RCC 7860 (cell line): Measurements from ENCODE around the gene VPS13C.
"Not testable (repeated sequence)": the region's sequence is repeated elsewhere in the genome, so short reads cannot be mapped to it uniquely, and the experiment has no call there.

Source experiments
- DNase-seq: peaks from one replicate; pipeline ENCODE4 v3.0.0-alpha.2; 2015; ENCODE audit warnings: low spot score
- FAIRE-seq: peaks from 2 replicates; lab custom pipeline; 2012; peaks lifted over from hg19 to GRCh38; lab: Jason Lieb, UNC

Gene VPS13C

DNA sequence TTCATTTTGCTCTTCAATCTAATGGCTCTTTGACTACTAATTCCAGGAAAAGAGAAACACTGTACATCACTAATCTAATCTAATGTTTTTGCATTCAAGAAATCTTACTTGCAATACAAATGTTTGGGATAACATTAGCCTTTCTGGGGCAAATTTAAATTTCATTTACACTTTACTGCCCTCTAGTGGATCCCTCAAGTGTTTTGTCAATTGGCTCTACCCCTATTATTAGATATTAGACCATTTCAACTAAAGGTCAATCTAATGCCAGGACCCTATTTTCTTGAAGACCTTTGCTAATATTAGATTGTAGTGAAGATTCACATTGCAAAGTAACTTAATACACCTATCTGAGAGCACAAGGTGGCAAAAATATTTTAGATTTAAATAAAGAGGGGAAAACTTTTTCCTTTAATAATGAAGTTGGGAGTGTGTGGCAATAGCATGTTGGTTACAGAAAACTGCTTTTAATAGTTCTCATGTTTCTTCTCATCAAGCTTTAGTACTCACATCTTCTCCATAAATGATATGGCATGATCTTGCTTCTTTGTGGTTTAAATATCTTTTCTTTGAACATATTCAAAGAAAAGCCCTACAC, 11.6 kb upstream of the VPS13C start:
- DNase-seq = no peak
- peak; percentile 80 for FAIRE-seq

DNA sequence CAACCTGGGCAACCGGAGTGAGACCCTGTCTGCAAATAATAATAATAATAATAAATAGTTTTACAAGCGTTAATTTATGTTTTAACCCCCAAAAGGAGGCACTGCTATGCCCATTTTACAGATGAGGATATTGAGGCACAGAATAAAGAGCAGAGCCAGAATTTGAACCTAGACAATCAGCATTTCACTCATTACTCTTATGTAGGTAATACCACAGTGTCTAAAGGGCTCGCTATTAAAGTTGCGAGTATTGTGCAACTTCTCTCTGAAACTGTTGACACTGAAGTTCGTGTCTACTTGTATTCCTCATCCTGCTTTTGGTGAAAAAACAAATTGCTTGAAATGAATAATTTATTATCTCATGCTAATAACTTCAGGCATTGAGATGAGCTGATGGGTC, 9.3 kb upstream of the VPS13C start:
- DNase-seq (no peak), FAIRE-seq (no peak)

DNA sequence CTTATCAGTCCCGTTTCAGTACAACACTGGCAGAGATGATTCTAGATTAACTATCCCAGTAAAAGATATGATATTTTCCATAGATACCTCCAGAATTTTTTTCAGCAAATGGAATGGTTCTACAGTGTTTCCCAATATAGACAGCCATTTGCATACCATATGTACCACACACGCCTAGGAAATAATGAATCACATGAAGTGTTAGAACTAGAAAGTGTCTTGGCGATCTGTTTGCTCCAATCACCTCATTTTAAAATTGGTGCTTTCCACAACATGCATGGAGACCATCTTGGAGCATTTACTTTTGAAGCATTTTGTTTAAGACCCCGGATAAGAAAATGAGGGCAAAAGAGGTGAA, 8.5 kb upstream of the VPS13C start:
- FAIRE-seq (no peak), DNase-seq (no peak)

DNA sequence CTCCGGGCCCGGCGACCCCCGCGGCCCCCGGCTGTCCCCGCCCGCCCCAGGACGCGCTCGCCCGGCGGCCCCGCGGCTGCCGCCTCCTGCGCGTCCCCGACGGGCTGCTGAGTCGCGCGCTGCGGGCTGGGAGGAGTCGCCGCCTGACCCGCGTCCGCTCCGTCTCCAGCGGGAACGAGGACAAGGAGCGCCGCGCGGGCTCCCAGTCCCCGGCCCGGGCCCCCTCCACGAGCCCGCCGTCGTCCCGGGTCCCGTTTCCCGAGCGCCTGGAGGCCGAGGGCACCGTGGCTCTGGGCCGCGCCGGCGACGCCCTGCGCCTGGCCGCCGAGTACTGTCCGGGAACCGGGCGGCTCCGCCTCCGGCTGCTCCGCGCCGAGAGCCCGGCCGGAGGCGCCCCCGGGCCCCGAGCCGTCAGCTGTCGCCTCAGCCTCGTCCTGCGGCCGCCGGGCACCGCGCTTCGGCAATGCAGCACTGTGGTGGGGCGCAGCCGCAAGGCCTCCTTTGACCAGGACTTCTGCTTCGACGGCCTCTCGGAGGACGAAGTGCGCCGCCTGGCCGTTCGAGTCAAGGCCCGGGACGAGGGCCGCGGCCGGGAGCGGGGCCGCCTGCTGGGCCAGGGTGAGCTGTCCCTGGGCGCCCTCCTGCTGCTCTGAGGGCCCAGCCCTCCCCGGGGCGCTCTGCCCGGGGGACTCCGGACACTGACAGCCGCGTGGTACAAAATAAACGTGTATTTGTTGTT, 8.0 kb upstream of the VPS13C start:
- no peak for FAIRE-seq
- DNase-seq = no peak

DNA sequence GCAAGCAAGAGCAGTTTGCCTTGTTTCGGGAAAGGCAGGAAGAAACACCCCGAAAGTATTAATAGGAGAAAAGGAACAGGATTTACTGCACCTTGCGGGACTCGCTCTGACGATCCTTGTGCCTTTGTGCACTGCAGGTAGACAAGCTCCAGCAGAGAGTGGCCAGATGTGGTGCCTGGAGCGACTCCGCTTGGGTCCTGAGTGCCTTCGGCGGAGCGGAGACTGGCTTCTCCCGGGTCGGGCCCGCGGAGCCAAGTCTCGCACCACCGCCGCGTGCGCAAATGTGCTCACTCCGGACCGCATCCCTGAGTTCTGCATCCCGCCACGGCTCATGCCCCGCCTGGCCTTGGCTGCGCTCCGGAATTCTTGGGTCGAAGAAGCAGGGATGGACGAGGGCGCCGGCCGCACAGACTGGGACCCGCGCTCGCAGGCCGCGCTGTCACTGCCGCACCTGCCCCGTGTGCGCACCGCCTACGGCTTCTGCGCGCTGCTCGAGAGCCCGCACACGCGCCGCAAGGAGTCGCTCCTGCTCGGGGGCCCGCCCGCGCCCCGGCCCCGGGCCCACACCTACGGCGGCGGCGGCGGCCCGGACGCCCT, 7.3 kb upstream of the VPS13C start:
- no peak for DNase-seq
- no peak for FAIRE-seq

DNA sequence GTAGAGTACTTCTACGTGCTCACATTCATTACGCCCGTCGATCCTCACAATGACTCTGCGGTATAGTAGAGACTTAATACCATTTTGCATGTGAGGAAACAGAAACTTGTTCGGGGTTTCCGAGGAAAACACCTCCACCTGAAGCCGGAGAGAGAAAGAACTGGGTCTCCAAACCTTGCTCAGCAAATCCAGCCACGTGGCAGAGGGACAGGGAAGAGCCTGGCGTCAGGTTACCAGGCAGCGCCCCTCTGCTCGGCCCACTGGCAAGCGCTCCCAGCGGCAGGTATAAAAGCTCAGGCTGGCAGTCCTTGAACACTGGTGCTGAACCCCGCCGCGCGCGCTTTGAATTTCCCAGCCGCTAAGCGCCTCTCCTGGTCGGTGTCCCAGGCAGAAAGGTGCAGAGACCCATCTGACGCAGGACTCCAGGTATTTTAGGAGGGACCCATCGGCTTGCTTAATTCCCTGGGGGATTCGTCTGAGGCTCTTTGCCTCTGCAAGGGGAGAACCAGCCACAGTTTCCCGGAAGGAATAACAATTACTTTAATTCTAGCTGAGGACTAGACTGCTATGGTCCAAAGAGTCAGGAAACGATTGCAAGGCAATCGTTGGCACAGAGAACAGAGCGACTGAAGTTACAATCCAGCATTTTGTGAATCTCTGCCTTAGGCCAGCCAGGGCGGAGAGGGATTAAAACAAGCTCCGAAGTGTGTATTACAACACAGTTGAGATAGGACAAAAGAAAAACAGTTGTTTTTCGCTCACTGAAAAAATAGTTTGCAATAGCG, 6.6 kb upstream of the VPS13C start, which contains the start of gene C2CD4A:
Gene C2CD4A (plus strand): TSS at position 315 of the 785 bp plus-strand sequence. CDS start 637 bp downstream, outside the sequence.
- DNase-seq (no peak), FAIRE-seq (no peak)

DNA sequence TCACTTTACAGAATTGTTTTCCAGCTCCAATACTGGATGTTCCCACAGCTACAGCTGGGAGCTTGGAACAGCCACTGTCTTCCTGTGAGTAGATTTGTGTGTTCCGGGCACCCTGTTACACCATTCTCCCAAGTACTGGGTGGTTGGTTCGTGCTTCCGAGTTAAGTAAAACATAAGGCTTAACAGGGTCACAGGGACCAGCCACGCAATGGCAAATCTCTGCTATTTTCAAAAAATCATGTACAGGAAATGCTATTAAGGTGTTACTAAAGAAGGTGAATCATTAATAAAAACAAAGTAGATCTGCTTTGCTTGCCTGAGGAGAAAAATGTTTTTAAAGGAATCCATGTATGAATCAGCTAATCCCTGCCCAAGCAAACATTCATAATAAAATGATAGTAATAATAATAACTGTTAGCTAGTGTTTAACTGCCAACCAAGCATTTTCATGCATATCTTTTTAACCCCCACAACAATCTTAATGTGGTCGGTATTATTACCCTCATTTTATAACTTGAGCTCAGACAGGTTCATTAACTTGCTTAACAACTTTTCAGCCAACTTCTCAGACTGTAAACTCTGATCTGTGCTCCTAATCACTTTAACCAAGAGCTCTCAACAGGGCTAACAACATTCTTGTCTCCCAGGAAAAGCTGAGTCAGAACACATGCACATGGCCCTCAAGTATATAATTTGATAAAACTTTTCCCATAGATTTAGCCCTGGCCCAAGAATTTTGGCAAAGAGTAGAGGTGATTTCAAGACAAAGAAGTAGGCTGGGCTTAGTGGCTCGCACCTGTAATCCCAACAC, 3.8 kb upstream of the VPS13C start:
- no peak for DNase-seq
- no peak for FAIRE-seq

DNA sequence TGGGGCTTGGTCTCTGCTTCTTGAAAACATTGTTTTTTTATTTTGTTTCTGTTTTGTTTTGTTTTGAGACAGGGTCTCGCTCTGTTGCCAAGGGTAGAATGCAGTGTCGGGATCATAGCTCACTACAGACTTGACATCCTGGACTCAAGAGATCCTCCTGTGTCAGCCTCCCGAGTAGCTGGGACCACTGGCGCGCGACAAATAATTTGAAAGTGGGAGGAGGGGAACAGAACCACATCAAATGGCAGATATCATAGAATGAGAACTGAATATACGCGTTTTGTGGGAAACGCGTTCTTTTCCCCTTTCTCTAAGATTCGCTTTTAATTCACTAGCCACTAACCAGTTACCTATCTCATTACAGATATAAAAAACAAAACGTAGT, 641 bp upstream of the VPS13C start:
- DNase-seq (no peak), FAIRE-seq (no peak)

DNA sequence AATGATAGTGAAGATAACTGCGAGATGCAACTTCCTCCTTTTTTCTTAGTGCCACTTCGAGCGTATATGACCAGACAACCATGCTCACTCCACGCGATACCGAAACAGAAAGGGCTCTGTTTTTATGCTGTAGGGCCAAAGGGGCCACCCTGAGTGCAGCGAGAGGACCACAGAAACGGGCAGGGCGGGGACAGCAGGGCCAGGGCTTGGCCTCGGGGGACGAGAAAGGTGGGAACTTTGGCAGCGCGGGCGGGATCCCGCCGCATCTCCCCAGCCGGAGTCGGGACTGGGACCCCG, 483 bp downstream of the VPS13C start:
- no peak for FAIRE-seq
- peak; percentile 49 for DNase-seq

DNA sequence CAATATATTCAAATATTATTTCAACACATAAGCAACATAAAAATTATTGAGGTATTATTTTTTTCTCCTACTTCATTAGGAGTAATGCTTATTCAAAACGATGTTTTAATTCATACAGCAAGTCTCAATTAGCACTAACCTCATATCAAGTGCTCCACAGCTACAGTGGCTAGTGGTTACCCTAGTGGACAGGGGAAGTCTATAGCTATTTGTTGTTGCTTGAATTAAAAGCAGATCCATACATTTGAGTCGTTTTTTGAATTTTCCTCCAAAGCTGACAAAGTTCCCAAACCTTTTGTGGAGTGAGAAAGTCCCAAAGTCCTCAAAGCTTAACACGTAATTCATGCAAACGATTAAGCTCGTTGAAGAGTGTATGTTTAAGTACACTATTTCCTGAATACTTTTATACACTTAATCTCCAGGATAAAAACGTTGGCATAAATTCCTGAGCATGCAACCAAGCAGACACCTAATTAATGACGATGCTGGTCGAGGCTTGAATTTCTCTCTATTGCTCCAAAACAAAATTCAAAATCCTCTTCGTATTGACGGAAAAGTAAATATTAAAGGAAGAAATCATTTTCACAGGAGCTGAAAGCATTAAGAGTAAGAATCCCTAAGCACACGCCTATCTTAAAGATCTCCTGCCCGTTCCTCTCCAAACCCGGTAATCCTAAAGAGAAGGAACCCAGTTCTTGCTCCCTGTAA, 985 bp downstream of the VPS13C start:
- no peak for FAIRE-seq
- DNase-seq = no peak

DNA sequence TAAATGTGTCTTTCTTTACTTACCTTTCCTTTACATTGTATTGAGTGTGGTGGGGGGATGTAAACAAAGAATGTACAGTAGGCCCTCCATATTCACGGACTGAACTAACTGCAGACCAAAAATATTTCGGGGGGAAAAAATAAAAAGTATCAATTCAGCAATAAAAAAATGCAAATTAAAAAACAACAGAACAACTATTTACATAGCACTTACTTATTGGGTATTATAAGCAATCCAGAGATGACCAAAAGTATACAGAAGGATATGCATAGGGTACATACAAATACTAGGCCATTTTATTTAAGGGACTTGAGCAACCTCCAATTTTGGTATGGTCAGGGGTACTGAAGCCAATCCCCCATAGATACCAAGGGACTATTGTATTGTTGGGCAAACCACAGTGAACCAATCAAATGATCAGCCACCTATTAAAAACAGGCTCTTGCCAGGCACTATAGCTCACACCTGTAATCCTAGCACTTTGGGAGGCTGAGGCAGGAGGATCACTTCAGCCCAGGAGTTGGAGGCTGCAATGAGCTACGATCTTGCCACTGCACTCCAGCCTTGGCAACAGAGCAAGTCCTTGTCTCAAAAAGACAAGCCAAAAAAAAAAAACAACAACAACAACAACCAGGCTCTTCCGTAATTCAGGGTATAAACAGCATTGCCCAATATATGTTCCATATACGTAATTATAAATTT, 1.8 kb downstream of the VPS13C start:
- no peak for DNase-seq
- FAIRE-seq = no peak

DNA sequence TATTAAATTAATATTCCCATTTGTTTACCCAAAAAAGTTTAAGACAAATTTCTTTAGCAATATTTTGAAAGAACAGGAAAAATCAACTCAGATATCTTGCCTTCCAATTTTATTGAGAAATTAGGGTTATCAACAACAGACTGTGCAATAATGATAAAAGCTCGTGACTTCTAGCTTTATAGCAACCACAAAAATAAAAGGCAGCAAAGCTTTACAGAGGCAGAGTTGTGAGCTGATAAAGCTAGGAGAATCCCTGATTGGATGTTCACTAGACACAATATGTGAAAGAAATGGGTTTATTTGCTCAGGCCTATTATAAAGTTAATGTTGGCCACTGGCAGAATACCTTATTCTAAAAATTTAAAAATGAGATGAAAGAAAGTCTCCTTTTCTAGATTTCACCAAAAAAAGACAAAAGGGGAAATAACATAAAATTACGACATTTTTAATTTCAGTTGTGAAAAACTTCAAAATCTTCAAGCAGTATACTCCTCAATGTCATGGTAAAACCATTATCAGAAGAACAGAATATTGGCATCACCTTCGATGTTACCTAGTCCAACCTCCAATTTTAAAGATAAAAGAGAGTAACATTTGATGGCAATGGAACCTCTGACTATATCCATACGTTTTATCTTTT, 2.8 kb downstream of the VPS13C start:
- DNase-seq (no peak), FAIRE-seq (no peak)

DNA sequence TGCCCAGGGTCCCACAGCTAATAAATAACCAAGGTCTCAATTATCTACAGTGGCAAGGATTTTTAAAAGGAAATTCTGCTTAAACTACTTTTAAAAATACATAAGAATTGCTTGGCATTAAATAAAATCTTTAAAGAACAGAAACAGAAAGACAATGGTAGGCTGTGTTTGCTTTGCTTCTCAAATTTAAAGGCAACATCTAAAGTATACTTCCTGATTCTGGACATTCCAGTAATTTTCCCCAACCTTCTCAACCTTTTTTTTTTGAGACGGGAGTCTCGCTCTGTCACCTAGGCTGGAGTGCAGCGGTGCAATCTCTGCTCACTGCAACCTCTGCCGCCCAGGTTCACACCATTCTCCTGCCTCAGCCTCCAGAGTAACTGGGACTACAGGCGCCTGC, 5.3 kb downstream of the VPS13C start:
- FAIRE-seq = no peak
- DNase-seq = no peak

DNA sequence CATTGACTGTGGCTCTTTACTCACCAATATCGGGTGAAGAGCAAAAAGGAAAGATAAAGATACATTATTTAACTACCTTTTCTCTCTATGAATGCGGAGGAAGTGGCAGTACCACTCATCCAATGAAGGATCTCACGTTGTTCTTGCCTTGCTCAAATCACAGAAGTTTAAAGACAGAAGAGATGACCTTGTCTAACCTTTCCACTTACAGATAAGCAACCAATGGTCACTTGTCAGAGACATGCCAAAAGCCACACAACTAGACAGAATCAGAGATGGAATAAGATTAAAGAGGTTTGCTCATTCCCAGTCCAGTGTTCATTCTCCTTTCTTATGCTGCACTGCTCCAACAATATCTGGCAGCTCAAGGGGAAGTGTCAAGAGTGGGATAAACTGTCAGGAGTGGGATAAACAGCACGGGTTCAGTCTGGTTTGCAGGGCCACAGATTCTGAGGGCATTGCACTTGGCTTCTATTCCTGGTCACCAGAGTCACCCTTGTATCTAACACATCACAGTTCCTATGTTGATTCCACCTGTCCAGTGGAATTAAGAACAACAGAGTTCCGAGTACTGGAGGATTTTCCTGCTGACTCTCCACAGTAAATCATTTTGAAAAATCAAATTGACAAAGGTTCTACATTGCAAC, 6.7 kb downstream of the VPS13C start:
- DNase-seq (no peak), FAIRE-seq (no peak)

DNA sequence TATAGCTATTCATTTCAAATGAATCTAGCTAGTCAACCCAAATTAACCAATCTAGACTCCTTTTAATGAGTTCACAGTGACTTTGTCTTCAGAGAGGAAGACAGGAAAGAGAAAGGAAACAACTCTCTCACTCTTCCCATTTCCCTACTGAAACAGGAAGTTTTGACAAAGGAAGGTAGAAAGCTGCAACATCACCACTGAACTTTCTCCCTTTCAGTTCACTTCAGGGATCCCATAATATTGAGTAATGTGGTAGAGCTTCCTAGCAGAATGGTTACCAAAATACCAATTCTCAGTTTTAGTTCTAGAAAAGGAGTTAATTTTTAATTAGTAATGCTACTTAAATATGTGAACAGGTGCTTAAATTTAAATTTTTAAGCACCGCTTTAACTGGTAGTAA, 7.5 kb downstream of the VPS13C start:
- FAIRE-seq (no peak), DNase-seq (no peak)

DNA sequence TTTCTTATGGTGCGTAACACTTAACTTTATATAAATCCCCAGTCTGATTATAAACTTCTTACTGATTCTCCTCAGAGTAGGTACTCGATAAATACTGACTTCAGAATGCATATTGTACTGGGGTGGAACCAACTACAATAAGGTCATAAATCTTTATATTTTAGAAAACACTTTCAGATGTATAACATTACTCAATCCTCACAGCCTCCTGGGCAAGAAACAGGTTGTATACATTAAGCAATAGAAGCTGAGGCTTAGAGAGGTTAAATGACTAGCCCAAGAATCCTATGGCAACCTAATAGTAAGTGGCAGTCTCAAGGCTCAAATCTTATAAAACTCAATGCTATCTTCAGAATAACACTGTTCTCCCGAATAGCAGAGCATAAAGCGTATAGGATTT, 9.1 kb downstream of the VPS13C start:
- DNase-seq = no peak
- FAIRE-seq = no peak

DNA sequence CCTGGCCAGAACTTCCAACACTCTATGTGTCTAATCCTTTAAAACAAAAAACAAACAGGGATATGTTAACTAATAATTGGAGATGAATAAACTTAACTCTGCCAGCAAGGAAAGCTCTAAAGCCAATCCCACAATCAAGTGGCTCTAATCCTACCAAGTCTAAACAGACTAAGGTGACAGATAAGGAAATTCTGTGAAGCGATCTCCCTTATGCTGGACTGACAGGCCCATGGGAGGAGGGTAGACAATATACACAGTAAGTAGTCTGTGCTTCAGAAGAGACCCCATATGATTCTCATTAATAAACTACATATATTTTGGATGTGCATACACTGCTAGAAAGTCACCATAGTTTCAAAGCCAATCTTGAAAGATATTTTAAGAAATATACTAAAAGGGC, 10.1 kb downstream of the VPS13C start:
- FAIRE-seq = no peak
- DNase-seq = no peak

DNA sequence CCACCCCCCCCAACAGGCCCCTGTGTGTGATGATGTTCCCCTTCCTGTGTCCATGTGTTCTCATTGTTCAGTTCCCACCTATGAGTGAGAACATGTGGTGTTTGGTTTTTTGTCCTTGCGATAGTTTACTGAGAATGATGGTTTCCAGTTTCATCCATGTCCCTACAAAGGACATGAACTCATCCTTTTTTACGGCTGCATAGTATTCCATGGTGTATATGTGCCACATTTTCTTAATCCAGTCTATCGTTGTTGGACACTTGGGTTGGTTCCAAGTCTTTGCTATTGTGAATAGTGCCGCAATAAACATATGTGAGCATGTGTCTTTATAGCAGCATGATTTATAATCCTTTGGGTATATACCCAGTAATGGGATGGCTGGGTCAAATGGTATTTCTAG, 12.0 kb downstream of the VPS13C start:
- DNase-seq, FAIRE-seq: not testable (repeated sequence)

DNA sequence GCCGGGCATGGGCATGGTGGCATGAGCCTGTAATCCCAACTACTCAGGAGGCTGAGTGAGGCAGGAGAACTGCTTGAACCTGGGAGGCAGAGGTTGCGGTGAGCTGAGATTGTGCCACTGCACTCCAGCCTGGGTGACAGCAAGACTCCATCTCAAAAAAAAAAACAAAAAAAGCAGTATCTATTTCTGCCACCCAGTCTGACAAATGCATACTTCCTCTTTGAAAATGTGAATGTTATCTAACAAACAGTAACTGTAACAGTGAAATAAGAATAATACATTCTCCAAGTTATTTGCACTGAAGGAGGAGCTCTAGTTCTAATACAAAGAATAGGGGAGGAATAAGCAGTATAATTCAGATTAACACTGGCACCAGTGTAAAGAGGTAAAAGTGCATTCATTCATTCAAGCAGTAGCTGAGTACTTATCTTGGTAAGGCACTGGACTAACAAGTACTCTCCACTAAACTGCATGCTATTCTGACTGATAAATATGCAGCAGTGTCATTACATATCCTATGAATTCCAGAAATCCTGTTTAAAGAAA, 12.9 kb downstream of the VPS13C start:
- FAIRE-seq = no peak
- DNase-seq = no peak
